GM18867 (cell line): ENCODE results near the gene ING4.
"Not testable (repeated sequence)": the region's sequence is repeated elsewhere in the genome, so short reads cannot be mapped to it uniquely, and the experiment has no call there.

Experiments
- ATAC-seq: cut with Tn5 transposase; IDR thresholded peaks from one replicate; pipeline ENCODE4 v1.9.1; 2021; ENCODE audit warnings: mild to moderate bottlenecking, moderate library complexity; ENCODE audit not compliant: unreplicated experiment

ING4 gene

DNA sequence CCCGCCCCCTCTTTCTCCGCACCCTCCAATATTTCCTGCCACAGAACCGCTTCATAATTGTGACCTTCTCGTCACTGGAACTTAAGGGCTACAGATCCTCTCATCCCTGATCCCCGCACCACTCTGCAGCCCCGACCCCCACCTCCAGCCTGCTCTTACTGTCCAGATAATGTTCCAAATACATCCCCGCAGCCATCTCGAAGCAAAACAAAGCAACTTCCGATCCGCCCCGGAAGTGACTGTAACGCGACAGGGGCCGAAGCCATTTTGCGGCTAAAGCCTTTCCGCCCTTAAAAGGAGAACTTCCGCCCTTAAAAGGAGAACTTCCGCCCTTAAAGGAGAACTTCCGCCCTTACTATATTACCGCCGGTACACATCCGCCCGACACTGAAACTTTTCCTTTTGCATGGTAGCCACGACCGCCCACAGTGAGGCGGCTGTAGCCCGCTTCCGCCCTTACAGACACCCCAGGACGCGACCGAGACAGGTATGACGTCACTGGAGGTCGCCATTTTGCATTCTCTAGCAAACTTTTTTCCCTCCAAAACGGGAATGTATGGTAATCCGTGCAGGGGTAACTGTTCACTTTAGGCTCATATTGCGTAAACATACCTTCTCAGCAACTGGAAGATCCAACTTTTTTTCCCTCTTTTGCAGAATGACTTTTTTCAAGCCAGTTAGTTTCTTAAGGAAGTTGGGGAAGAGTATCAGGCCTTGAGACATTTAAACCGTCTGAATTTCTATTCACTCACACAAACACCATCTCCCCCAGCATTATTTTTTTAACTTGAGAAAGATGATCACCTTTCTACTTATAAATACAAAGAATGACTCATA, at the start of gene ING4:
ING4 (minus strand) TSS at position 214 of the 837 bp plus-strand sequence; CDS start at position 196, 18 bp downstream.
- peak; percentile 98 for ATAC-seq

GRCh38 chr12:6708960-6709394, 46.1 kb upstream of the ING4 start:
- no peak for ATAC-seq

DNA sequence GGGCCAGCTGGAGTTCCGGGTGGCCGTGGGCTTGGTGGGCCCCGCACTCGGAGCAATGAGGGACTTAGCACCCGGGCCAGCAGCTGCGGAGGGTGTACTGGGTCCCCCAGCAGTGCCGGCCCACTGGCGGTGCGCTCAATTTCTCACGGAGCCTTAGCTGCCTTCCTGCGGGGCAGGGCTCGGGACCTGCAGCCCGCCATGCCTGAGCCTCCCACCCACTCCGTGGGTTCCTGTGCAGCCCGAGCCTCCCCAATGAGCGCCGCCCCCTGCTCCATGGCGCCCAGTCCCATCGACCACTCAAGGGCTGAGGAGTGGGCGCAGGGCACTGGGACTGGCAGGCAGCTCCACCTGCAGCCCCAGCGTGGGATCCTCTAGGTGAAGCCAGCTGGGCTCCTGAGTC, 45.4 kb upstream of the ING4 start:
- not testable (repeated sequence) for ATAC-seq

DNA sequence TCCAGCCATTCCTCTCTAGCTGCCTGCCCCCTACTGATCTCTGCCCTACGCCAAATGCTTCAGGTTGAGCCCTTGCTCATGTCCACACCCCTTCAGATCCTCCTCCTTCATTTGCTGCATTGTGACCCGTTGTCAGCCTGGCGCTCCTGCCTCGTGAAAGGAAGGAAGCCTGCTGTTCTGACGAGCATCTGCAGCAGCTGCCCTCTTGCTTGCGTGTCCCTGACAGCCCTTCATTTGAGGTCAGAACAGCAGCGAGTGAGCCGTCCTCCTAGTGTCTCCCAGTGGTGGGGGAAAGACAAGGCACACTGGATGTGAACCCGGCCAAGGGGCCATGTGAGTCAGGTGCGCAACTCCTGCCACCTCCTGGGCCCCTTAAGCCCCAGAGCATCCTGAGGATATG, 40.7 kb upstream of the ING4 start:
- ATAC-seq: no peak

GRCh38 chr12:6701078-6701768, 38.3 kb upstream of the ING4 start:
- ATAC-seq: no peak

DNA sequence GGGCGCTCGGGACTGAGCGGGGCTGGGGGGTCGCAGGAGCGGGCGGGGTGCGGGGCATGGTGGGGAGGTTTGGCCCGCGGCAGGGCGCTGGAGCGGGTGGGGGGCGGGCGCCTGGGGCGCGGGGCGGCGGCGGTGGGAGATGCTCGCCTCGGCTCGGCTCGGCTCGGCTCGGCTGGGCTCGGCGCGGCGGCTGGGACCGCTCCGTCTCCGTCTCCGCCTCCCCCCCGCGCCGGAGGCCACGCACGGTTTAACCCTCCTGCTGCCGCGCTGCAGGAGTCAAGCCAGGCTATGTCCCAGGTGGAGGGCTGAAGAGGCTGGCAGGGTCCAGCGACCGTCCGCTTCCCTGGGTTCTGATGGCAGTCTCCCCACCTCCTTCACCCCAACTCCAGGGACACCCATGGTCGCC, 37.7 kb upstream of the ING4 start, which contains the start of gene PIANP:
PIANP (minus strand) TSS at position 170 of the 406 bp plus-strand sequence. CDS start 2,754 bp downstream, outside the sequence.
- no peak for ATAC-seq

DNA sequence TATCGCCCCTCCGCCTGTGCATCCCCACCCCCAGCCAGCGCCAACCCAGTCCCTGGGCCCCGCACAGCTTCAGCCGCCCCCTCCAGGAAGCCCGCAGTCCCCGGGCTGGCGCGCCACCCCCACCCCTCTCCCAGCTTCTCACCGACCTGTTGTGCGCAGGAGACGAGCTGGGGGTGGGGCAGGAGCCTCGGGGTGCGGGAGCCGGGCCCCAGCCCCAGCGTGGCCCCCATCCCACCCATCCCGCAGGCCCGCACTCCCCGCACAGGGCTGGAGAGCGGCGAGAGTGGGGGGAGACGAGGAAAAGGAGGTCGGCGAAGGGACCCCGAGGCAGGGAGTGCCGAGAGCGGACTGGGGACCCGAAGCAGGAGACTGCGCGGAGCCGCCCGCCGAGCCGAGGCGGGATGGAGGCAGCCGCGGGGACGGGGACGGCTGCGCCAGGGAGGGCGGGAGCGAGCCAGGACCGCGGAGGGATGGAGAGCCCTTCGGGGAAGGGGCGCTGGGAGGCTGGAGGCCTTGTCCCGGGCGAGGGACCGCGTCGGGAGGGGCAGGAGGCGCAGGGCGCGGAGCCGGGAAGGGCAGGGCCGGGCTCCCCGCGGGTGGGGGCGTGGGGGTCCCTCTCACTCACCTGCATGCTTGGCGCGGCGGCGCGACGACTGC, 37.2 kb upstream of the ING4 start:
- no peak for ATAC-seq

GRCh38 chr12:6699259-6699988, 36.5 kb upstream of the ING4 start:
- no peak for ATAC-seq

DNA sequence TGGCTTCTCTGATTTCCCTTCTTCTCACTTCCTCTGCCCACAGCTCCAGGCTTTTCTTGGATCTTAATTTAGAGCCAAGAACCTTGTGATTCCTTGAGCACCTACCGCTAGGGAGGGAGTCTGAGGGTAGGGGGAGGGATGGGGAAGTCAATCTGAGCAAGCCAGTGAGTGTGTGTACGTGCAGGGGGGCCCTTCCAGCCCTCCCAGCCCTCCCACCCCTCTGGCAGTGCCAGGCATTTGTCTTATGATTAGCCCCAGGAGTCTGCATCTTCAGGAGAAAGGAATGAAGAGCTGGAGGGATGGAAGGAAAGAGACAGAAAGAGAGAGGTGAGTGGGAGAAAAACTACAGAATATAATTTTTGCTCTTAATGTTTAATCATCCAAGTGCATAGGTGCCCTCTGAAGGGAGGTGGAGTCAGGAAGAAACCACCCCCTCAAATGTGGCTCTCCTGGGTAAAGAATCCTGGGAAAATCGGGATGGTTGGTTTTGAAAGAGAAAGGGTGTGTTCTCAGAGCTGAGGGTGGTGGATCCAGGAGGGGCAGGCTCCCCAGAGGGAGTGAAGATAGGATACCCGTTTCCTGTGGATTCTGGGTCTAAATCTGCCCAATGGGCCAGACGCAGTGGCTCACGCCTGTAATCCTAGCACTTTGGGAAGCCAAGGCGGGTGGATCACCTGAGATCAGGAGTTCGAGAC, 35.6 kb upstream of the ING4 start:
- ATAC-seq: no peak

DNA sequence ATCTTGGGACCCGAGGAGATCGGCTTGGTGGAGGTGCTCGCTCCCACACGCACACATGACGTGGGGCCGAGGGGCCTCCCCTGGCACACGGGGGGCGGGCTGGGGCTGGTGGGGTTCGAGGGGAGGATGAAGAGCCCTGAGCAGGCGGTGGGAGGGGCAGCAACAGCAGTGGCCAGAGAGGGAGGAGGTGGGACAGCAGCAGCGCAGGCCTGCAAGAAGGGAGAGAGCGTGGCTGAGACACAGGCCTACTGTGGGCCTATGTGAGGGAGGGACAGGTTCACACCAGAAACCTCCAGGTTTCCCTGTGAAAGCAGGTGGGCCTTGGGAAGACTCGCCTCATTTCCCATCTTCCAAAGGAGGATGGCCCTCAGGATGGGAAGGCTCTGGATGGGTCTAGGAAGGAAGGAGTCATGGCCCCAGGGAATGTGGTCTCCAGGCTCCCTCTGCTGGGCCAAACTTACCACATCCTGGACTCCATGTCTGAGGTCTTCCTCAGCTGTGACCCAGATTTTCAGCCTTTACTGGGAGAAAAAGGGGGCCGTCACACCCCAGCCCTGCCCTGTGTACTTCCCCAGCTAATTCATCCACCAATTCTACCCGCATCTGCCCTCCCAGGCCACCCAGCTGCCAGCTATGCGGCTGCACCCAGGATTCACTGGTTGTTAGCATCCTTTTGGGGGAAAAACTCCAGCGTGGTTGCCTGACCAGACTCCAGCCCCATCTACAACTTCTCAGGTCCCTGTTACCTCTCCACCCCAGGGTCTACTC, 34.8 kb upstream of the ING4 start:
- ATAC-seq: no peak

DNA sequence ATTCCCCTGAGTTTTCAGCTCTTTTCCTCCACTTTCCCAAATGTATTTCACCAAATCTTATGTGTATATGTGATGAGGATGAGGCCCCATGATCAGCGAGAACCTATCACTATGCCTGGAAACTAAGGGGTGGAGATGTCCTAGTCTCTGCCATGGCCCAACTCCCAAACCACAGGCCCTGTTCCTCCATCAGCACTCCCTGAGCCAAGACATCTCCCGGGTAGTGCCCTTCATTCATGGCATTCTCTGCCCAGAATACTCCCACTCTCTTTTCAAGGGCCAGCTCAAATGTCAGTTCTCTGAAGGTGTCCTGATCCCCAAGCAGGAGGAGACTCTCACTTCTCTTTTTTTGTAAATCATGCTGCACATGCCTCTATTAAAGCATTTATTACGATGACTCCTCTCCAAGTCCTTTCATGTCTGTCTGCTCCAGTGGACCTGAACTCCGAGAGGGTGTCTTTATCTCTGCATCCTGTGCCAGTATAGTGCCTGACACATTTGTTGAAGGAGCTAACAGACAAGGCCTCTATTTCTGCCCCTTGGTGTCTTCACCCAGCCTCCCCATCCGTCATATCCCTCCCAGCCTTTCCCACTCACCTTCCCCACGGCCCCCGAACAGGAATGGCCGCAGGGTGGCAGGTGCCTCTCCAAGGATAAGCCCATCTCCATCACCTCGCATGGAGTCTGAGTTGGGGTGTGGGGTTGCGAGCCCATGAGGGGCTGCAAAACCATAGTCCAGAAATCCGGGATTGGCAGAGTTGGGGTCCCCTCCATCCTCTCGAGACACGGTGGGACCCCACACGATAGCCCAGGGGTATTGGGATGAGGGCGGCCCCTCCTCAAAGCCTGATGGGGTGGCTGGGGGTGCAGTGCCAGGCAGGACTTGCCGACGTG, 34.0 kb upstream of the ING4 start:
- ATAC-seq: no peak

- ATAC-seq: no peak
Measured at GRCh38 chr12:6695313-6696045, 32.6 kb upstream of the ING4 start.

DNA sequence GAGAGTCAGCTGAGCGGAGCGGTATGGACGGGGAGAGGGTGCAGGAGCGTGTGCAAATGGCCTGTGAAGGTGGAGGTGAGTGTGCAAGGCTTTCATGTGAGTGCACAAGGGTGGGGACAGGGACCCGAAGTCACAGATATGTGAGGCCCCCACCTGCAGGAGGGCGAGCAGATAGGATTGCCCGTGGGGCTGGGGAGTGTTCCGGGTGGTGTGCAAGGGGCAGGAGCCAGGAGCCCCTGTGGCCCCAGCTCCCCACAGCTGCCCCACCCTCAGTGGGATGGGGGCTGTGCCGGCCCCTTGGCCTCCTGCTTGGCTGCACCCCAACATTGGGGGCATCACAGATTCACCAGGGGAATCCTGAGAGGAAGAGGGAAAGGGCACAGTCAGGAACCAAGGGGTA, 31.8 kb upstream of the ING4 start:
- no peak for ATAC-seq

GRCh38 chr12:6693832-6694355, 31.0 kb upstream of the ING4 start:
- ATAC-seq: no peak

- no peak for ATAC-seq
Measured at GRCh38 chr12:6692888-6693287, 30.0 kb upstream of the ING4 start.

DNA sequence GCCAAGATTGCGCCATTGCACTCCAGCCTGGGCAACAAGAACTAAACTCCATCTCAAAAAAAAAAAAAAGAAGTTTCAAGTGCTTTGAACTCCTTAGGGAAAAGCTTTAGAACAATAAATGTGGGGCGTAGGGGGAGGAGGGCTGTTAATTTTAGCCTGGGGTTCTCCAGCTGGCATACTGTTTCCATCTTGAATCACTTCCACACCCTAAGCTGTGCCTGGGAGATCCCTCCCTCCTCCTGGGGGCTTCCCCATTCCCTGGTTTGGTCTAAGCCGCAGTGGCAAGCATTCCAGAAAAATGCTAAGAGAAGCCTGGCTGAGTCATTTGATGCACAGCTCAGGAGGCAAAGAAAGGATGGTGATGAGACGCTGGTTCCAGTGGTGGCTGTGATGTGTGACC, 28.6 kb upstream of the ING4 start:
- no peak for ATAC-seq

GRCh38 chr12:6688999-6689882, 26.3 kb upstream of the ING4 start, which contains the start of gene ZNF384:
Gene ZNF384, minus strand, starts transcription at chr12:6689375. Its CDS starts 9,855 bp downstream, at chr12:6679520.
- ATAC-seq: peak; percentile 84
